GM19043 (cell line): Measurements from ENCODE around the gene EIF4EBP3.
A peak's percentile ranks its signal among the peaks of the same experiment; 100 is the strongest.

Experiments
- ATAC-seq: cut with Tn5 transposase; IDR thresholded peaks from one replicate; pipeline ENCODE4 v1.9.1; 2021; ENCODE audit warnings: low read depth; ENCODE audit not compliant: unreplicated experiment

The EIF4EBP3 gene

GRCh38 chr5:140547508-140548299 is at the start of gene EIF4EBP3:
Gene EIF4EBP3, plus strand, starts transcription at chr5:140547662. Its CDS starts 76 bp downstream, at chr5:140547738.
- ATAC-seq: peak; percentile 99

DNA sequence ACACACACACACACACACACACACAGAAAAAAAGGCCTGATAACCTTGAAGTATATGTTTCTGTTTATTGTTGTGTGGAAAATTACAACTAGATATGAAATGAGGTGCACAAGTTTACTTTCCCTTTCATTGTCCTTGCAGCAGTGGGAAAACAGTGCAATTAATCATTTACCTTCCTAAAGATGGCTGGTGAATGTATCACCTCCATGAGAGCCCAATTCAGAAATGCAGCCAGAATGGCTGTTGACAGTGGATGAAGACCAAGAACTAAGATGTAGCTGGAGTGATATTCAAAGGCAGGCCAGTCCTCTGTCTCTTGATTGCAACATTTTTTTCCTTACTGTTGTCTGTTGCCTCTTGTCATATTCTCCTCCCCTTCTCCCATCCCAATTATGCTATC is 49.6 kb upstream of the EIF4EBP3 start:
- no peak for ATAC-seq

DNA sequence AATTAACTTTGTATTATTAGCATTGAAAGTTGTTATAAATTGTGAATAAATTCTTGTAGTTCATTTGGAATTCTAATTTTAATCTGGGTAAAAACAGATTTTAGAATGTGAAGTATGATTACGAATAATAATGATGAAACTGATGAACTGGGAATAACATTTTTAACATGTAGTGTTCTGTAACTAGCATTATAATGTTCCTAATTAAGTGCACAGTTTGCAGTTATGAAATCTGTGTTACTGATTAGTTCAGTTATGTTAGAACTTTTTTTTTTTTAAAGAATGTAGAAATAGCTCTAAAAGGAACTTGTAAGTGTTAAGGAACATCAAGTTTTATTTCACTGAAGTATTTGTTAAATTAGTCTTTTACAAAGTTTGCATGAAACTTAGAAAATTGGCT is 48.9 kb upstream of the EIF4EBP3 start:
- ATAC-seq: no peak

GRCh38 chr5:140502834-140503233 is 44.6 kb upstream of the EIF4EBP3 start:
- no peak for ATAC-seq

DNA sequence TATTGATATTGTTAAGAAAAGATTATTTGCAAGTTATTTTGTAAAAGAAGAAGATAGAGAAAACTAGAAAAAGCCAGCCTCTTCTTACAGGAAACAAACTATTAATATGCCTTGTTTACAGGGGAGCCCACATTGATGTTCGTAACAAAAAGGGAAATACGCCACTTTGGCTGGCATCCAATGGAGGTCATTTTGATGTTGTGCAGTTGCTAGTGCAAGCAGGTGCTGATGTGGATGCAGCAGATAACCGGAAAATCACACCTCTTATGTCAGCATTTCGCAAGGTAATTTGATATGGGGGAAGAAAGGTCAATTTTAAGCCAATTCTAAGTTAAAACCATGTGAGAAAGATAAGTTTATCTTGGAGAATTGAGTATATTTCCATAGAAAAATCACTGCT is 37.6 kb upstream of the EIF4EBP3 start:
- ATAC-seq: no peak

DNA sequence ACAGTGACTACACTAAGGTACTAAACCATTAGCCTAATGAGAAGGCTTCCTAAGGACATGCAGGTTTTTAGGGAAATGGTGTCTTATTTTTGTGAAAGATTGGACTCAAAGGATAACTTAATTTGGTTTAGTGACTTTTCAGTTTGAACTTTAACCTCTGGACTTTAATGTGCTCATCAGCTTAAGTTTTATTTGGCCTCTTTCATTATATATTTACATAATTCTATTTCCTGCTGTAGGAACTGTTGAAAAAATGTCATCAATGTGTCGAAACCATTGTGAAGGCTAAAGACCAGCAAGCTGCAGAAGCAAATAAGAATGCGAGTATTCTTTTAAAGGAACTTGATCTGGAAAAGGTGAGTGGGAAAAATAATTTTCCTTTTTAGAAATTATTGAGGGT is 34.3 kb upstream of the EIF4EBP3 start:
- ATAC-seq: no peak

- ATAC-seq: no peak
Observed at GRCh38 chr5:140524003-140524402, 23.5 kb upstream of the EIF4EBP3 start.

- ATAC-seq: no peak
Observed at GRCh38 chr5:140540227-140540626, 7.2 kb upstream of the EIF4EBP3 start.

GRCh38 chr5:140542972-140543371 is 4.5 kb upstream of the EIF4EBP3 start:
- ATAC-seq: no peak

GRCh38 chr5:140544986-140545385 is 2.5 kb upstream of the EIF4EBP3 start:
- ATAC-seq: no peak

DNA sequence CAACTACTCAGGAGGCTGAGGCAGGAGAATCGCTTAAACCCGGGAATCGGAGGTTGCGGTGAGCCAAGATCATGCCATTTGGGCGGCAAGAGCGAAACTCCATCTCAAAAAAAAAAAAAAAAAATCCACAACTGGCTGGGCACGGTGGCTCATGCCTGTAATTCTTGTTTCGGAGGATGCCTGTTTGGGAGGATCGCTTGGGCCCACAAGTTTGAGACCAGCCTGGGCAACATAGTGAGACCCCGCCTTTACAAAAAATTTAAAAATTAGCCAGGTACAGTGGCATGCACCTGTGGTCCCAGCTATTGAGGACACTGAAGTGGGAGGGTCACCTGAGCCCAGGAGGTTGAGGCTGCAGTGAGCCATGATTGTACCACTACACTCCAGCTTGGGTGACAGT is 1.9 kb upstream of the EIF4EBP3 start:
- ATAC-seq: no peak

GRCh38 chr5:140546851-140547507 is 483 bp upstream of the EIF4EBP3 start:
- no peak for ATAC-seq

DNA sequence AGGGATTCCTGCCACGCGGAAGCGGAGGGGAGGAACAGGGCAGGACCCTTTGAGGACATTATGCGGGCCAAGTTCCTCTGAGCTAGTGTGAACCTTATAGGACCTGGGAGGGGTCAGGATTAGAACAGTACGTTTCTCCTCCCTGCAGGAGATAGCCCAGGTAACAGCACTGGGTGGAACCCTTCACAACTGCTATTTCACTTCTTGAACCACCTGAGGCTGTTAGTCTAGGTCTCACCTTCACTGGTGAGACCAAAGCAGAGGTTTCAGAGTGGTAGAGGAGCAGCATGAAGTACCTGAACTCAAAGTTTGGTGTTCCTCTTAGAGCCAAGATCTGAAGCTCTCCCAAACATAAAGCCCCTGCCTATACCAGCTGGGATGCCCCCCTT is 832 bp downstream of the EIF4EBP3 start:
- no peak for ATAC-seq

- no peak for ATAC-seq
Observed at GRCh38 chr5:140548791-140549190, 1.3 kb downstream of the EIF4EBP3 start.

GRCh38 chr5:140549237-140550144 is 2.0 kb downstream of the EIF4EBP3 start:
- no peak for ATAC-seq

- ATAC-seq: no peak
Observed at GRCh38 chr5:140550147-140551079, 3.0 kb downstream of the EIF4EBP3 start.

- no peak for ATAC-seq
Observed at GRCh38 chr5:140551872-140552271, 4.4 kb downstream of the EIF4EBP3 start.

GRCh38 chr5:140553657-140554056 is 6.2 kb downstream of the EIF4EBP3 start:
- no peak for ATAC-seq

GRCh38 chr5:140554454-140554853 is 7.0 kb downstream of the EIF4EBP3 start:
- ATAC-seq: no peak

DNA sequence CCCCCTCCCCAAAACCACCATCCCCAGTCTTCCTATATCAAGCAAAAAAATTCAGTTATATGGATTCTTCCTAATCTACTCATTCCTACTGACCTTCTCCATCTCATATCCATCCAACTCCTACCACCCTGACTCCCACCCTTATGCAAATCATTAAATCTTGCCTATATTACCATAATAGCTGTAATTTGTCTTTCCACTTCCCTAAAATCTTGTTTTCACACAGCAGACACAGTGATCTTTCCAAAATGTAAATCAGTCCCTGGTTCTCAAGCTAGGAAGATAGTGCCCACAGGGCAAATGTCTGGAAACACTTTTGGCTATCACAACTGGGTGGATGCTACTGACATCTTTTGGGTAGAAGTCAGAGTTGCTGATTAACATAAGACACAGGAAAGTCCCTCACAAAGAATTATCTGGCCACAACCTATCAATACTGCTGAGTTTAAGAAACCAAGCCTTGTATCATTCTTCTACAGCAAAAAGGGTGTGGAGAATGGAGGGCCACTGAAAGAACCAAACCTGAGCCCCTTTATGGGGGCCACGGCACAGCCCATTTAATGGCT is 8.4 kb downstream of the EIF4EBP3 start:
- ATAC-seq: no peak
